Measurements from ENCODE around the gene UBE2L5.

UBE2L5 gene
- 0.20 to 0.31 reads per million in 2 donors for total RNA-seq

DNA sequence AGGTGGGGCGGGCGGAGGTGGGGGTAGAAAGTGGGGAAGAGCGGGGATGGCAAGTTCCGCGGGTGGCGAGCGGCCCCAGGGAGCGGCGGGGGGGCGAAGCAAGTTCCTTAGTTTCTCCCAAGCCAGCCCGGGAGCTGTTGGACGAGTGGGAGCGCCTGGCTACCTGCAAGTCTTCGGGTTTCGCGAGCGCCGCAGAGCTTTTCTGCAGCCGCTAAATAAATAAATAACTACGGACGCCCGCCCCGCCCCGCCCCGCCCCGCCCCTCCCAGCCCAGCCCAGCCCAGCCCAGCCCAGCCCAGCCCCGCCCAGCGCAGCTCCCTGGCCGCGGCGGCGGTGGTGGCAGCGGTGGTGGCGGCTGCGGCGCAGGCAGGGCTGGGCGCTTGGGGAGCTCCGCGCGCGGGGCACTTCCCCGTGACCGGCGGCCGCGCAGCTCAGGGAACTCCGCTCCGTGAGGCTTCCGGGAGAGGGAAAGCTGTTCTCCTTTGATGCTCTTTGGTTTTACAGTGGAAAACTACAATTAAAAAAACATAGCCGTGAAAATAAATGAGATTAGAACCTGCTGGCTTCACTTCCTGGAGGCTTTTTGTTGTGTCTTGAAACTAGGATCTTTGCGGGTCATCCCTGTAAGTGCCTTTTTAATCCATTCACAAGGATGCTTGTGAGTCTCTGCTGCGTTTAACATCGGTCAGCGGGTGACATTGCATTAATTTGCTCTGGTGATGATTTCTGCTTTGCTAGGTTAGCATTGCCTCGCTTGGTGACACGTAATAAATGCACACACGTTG, at the start of gene UBE2L5:
UBE2L5 (plus strand) TSS at position 440 of the 786 bp plus-strand sequence. CDS start 5,498 bp downstream, outside the sequence.
- peak; percentile 55 to 77 (median 61) for DNase-seq

DNA sequence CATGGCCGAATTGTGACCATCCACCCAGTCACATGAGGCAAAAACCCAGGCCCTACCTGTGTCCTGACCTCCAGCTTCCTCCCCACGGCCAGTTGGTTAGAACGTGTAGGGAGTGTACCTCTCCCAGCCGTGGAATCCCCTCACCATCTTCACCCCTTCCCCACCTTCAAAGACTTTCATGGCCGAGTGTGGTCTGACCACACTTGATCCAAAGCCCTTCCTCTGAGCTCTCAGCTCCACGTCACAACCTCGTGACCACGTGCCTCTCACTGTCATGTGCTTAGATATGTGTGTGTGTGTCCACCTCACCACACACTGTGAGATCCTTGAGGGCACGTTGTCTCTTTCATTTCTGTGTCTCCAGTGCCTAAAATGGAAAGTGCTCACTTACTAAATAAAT, 48.6 kb upstream of the UBE2L5 start:
- DNase-seq, result peak in 2 of 5 experiments; percentile 30 to 88

DNA sequence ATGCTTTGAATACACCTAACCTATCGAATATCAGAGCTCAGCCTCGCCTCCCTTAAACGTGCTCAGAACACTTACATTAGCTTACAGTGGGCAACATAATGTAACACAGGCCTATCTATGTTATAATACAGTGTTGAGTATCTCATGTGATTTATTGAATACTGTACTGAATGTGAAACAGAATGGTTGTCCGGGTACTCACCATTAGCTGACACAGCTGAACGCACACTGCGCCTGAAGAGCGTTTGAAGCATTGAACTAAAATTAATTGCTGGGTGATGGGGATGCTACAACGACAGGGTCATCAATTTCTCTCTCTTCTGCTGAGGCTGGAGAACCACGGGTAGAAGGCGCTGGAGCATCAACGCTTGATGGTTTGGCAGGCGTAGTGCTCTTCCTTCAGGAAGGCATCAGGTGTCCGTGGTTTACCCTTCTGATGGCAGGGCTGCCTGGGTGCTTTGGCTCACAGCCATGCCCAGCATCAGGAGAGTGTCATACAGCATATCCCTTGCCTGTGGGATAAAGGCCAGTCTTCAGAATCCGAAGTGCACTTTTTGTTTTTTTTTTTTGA, 46.9 kb upstream of the UBE2L5 start:
- peak in 1 of 5 experiments; percentile 31 for DNase-seq

DNA sequence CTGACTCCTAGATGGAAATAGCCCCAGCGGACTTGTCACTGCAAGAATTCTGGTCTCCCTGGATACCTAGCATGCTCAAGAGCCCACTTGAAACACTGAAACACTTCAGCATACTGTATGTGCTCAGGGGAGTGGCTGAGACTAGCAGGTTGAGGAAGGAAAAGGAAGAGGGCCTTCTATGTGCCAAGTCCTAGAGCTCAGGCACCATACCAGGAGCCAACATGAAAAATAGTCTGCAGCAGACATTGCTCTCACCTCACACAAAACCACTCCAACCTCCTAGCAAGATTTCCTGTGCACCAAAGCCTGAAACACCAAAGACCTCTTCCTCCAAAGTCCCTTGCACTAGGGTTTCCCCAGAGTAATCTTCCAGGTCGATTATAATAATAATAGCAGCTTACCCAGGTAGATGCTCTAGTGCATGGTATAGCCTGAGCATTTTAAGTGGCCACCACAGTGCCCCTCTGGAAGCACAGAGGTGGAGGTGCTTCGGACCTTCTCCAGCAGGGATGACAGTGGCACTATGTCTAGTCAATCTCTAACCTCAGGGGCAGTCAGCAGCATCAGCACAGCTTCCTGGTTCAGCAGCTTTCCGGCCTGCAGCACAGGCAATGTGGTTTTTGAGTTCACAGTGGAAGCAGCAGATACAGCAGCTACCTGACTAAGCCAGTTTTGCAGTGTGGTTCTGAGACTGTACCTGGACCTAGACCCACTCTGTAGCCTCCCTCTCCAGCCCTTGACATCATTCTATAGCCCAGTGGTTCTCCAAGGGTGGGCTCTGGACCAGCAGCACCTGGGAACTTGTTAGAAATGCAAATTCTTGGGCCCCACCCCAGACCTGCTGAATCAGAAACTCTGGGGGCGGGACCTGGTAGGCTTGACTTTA, 45.6 kb upstream of the UBE2L5 start:
- DNase-seq, result peak; percentile 23 to 95 (median 56)

GRCh38 chr13:30377312-30377685, 45.0 kb upstream of the UBE2L5 start:
- DNase-seq, result no peak

- DNase-seq, result peak in 1 of 5 experiments; percentile 25
These were observed 44.1 kb upstream of the UBE2L5 start for GRCh38 chr13:30378191-30378590.

DNA sequence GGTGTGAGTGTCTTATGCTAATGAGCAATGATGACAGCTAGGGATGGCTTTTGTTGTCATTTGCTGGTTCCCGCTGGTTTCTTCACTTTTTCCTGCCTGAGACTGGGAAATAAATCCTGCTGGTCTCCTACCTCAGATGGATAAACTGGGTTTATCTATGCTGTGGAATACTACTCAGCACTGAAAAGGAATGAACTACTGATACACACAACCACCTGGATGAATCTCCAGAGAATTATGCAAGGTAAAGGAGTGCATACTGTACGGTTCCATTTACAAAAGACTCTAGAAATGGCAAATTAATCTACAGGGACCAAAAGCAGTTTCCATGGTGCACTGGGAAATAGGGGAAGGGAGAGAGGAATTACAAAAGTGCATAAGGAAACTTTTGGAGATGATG, 41.2 kb upstream of the UBE2L5 start:
- DNase-seq, result no peak

- DNase-seq, result no peak
These were observed 39.3 kb upstream of the UBE2L5 start for GRCh38 chr13:30382836-30383525.

DNA sequence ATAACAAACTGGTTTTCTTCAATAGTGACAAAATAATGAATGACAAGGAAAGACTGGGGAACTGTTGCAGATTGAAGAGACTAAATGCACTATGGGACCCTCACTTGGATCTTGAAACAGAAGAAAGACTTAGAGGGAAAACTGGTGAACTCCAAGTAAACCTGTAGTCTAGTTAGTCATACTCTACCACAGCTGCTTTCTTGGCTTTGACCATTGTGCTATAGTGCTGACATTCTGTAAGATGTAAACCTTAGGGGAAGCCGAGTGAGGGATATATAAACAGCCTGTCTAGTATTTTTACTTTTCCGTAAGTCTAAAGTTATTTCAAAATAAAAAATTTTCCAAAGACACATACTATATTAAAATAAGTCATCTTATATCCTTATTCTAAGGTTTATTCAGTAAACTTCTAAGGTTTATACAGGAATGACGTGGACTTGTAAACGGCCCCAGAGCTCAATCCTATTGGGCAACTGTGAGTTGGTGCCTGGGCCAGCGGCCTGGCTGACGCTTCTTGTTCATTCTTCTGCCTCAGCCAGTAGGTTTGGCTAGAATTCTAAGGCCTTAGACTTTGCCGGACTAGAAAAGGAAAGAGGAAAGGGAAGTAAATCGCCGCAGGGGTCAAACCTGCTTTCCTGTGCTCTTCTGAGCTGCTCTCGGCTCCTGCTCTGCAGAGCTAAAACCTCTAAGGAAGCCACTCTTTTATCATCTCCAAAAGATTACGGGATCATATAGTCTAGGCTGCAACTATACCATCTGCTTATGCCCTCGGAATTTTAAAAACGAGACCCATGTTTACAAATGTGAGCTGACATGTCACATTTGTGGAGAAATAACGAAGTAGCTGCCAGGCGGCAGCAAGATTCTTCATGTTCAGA, 33.6 kb upstream of the UBE2L5 start:
- no peak for DNase-seq

DNA sequence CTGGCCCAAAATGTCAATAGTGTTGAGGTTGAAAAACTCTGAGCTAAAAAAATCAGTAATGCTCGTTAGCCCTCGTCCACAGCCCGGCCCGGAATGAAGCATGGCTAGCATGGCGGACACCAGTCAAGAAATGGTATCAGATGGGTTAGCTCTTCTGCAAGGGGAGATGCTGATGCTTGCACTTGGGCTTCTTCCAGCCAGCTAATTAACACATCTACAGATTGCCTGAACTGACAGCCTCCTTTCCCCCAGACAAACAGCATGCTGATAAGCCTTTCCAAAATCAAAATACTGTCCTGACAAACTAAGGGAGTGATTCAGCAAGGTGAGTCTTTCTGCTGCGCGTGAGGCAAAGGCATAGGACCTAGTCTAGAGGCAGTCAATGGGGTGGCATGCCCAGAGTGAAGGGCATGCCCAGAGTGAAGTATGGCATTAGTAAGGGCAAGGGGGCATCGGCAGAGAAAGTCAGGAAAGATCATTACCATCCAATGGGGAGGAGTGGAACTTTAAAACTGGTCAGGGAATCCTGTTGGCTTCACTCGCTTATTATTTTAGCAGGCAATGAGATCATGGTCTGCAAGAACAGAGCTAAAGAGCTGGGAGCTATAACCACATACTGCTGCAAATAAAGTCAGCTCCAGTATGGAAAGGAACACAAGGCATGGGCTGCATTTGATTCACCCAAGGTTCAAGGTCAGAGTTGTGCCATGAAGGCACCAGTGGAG, 30.2 kb upstream of the UBE2L5 start:
- no peak for DNase-seq

GRCh38 chr13:30392681-30393045, 29.6 kb upstream of the UBE2L5 start:
- no peak for DNase-seq

DNA sequence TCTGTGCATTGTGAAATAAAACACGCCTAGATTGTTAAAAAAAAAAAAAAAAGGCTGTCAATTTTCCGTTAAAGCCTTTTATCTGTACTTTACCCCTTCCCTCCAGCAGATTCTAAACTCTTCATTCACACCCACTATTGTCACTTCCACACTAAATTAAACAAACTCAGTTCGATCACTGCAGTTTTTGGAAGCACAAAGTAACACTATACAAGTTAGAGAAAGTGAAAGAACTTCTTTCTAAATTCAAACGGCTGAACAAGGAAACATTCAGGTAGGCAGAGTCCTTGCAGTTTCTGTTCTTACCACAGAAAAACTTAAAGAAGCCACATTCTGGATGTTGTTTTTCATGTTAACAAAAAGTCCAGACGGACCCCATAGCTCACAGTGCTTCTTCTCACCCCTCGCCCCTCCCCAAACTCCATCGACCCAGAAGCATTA, 27.5 kb upstream of the UBE2L5 start:
- DNase-seq, result peak in 2 of 5 experiments; percentile 42 to 82

DNA sequence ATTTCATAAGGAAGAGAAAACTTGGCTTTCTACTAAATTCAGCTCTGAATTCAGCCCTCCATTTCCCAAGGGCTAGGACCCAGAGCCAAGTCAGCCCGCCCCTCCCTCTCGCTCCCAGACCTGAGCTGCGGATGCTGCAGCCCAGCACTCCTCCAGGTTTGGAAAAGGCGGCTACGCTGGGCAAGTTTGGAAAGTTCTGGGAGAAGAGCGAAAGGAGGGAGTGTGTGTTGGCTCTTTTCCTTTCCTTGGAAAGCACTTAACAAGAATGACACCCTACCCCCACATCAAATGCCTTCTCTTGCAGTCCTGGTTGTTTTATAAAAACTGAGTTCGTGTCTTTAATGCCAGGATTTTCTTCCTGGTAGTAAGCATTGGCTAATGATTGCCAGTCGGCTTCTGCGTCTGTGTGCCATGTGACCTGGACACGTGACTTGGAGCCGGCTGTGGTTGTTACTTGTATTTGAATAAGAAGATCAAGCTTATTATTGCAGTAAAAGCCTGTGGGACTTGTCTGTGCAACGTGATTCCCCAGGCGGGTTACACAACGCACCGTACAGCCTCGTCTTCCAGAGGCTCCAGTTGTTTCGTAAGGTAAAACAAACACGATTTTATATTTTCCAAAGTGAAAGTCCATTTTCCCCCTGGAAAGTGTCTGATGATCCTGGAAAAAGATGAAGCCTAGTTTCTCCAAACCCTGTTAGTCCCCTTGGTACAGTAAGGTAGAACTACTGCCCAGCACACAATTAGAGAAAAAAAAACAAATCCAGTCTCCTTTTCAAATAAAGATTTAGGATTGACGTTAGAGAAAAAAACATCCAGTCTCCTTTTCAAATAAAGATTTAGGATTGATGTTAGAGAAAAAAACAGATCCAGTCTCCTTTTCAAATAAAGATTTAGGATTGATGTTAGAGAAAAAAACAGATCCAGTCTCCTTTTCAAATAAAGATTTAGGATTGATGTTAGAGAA, 26.8 kb upstream of the UBE2L5 start:
- DNase-seq, result peak; percentile 26 to 93 (median 60)

GRCh38 chr13:30396434-30397075, 25.7 kb upstream of the UBE2L5 start:
- DNase-seq, result peak in 1 of 5 experiments; percentile 69

GRCh38 chr13:30398601-30399072, 23.7 kb upstream of the UBE2L5 start:
- no peak for DNase-seq

- DNase-seq, result no peak
These were observed 21.9 kb upstream of the UBE2L5 start for GRCh38 chr13:30400376-30400775.

- no peak for DNase-seq
These were observed 20.9 kb upstream of the UBE2L5 start for GRCh38 chr13:30401347-30401746.

- no peak for DNase-seq
These were observed 18.8 kb upstream of the UBE2L5 start for GRCh38 chr13:30403456-30403855.

GRCh38 chr13:30404207-30404606, 18.1 kb upstream of the UBE2L5 start:
- DNase-seq, result no peak

All from T-helper 2 cell (primary cell).